ENCODE results near the gene RASGEF1B. TPM values are rescaled to one million over a fixed set of nuclear protein-coding genes. Genes with fewer than 3 reads are reported as not detected.

The RASGEF1B gene
- total and polyA plus RNA-seq, 2 of the 4 experiments (the other 2 are of a cell fraction) = 0.09 to 0.36 TPM

DNA sequence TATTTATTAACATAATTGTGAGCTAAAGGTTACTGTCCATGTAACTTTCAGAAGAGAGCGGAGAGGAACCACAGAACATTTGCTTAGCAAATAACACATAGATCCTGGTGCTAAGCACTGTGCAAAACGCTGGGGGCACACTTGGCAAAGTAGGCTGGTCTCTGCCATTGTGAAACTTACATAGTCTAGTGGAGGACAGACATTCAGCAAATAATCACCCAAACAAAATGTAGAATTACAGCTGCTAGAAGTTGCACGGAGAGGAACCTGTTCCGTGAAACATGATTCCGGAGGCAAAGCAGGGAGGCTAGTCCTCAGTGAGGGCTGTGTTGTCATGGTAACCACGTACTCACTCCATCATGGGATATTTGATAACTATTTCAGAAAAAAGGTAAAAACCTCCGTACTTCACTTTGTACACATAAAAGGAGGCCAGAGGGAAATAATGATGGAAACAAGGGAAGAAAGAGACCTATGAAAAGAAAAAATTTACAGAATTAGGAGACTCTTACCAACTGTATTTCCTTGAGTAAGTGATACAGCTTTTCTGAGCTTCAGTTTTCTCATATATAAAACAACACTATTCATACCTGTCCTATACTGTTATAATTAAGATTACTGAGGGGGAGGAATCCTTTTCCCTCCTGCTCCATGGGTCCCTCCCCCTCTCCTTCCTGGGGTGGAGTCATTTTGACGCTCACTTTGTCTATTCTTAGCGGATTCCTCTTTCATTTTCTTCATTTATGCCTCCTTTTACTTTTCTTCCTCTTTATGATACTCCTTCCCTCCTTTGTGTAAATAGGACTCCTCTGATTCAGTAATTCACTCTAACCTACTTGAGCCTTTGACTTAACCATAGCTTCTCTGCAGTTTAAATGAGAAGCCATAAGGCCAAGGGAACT, 825 bp upstream of the RASGEF1B start:
- H2AK5ac ChIP-seq (ENCODE audit: low read depth, low read length) = no peak overlapping the region
- H3K4me2 ChIP-seq (ENCODE audit: low read depth, low read length) = peak overlapping the region; percentile 95
- H4K20me1 ChIP-seq (ENCODE audit: insufficient read depth, low read length) = no peaks in the 10 kb centered on the region
- H2BK5ac ChIP-seq (ENCODE audit: low read depth, low read length, poor library complexity, severe bottlenecking) = no peak overlapping the region
- H3K9me3 ChIP-seq (ENCODE audit: control insufficient read depth, insufficient read depth, low read length) = no peaks in the 10 kb centered on the region
- ChIA-PET POLR2A (ENCODE audit: unreplicated experiment) (no interaction called here), CTCF (interaction anchor here (1.0 to 2.0 kb wide), 4 partner anchors 12 to 796 kb away, joined by 3 to 5 read pairs (median 3); no protein-coding TSS in a partner anchor)
- H4K5ac ChIP-seq (ENCODE audit: low read depth, low read length) = no peak overlapping the region
- no peak overlapping the region for H4K8ac ChIP-seq (ENCODE audit: low read depth in 2 of 2, low read length in 2 of 2)
- H4K91ac ChIP-seq (ENCODE audit: insufficient read depth, low read depth, low read length) = no peak overlapping the region
- BruUV-seq (replicated peaks) = no TSS peak
- TF ChIP-seq BHLHE40 (IDR thresholded peaks at IDR 0.05; ENCODE audit: low read depth, low read length) (0 out of 2 replicates have a peak, but pooled peaks have one; percentile 1), RAD21 (IDR thresholded peaks at IDR 0.05; ENCODE audit: low read length) (no peak)
- dilution Hi-C loops (cut with HindIII; ENCODE audit: low sequenced_read_pairs, unreplicated experiment) (no loop called here), in situ Hi-C loops (cut with MboI; ENCODE audit: low sequenced_read_pairs) (no loop called here), intact Hi-C loops (cut with micrococcal nuclease) (loop anchor here (5.0 kb wide), 2 partner anchors 45 to 95 kb away; no protein-coding TSS in a partner anchor)
- H2BK120ac ChIP-seq (ENCODE audit: low read depth, low read length) = no peak overlapping the region
- no peak overlapping the region for H3K4ac ChIP-seq (ENCODE audit: low read depth, low read length)
- ATAC-seq (ENCODE audit: low read depth) (peak; percentile 40), DNase-seq (no peak)
- no peak overlapping the region for H2AK9ac ChIP-seq (replicated peaks; ENCODE audit: low read depth, low read length, poor library complexity)
- no CpG with 5 or more reads among the region's 9 CpGs for WGBS, 2 experiments (ENCODE audit: extremely low coverage in 2 of 2, insufficient read length in 1 of 2)
- H3K79me1 ChIP-seq (ENCODE audit: low read depth in 1 of 2, low read length in 2 of 2) = no peaks in the 10 kb centered on the region
- no peak overlapping the region for H3K27ac ChIP-seq (ENCODE audit: insufficient read depth, low read length)
- H3K18ac ChIP-seq (ENCODE audit: low read depth, low read length) = no peak overlapping the region
- peak overlapping the region; percentile 88 for H2AFZ ChIP-seq (replicated peaks; ENCODE audit: low read length, poor library complexity)
- H3K9me1 ChIP-seq (ENCODE audit: insufficient read depth, low read length) = no peaks in the 10 kb centered on the region; the same call in 1 of the 2 replicates
- H3K36me3 ChIP-seq (ENCODE audit: control insufficient read depth, insufficient read depth, low read length) = no peaks in the 10 kb centered on the region
- H2BK15ac ChIP-seq (ENCODE audit: low read depth, low read length) = no peak overlapping the region
- H2BK20ac ChIP-seq (ENCODE audit: low read depth, low read length) = no peak overlapping the region
- H3K4me3 ChIP-seq (ENCODE audit: insufficient read depth, low read depth, low read length) = peak overlapping the region; percentile 77
- no peak overlapping the region for H3K14ac ChIP-seq (replicated peaks; ENCODE audit: low read depth, low read length)
- H3K56ac ChIP-seq (ENCODE audit: extremely low read depth, insufficient read depth, low read length) = no peak overlapping the region
- H3K27me3 ChIP-seq (ENCODE audit: control insufficient read depth, insufficient read depth, low read length) = peaks cover 27% of the 10 kb centered on the region
- H3K4me1 ChIP-seq (ENCODE audit: control insufficient read depth, insufficient read depth, low read length) = peaks cover 2% of the 10 kb centered on the region; the same call in 1 of the 2 replicates
- H3K23ac ChIP-seq (ENCODE audit: low read depth, low read length) = no peak overlapping the region
- no peak overlapping the region for H3K9ac ChIP-seq (ENCODE audit: low read depth, low read length)

All from IMR-90 (cell line).